Smooth muscle cell (in vitro differentiated cells): ENCODE measurements around the gene LHX8. TPM values are rescaled to one million over a fixed set of nuclear protein-coding genes. Genes with fewer than 3 reads are reported as not detected.

Experiments
- DNase-seq: peaks from one replicate; lab custom pipeline; 2025; ENCODE audit not compliant: unreplicated experiment; lab: John Stamatoyannopoulos, UW
- H2AFZ ChIP-seq: fragments of 200-600 bp; sonication (generic); 2 replicates; pipeline ENCODE4 v1.6.0; 2016; ENCODE audit warnings: antibody characterized with exemption, low read depth, mild to moderate bottlenecking
- H3F3A ChIP-seq: fragments of 200-600 bp; sonication (generic); 2 replicates; pipeline ENCODE4 v1.6.0; 2017; ENCODE audit warnings: antibody characterized with exemption, low read depth
- H3K27ac ChIP-seq: fragments of 200-600 bp; sonication (generic); 2 replicates; pipeline ENCODE4 v1.5.1; 2016; ENCODE audit warnings: low read depth, mild to moderate bottlenecking
- H3K27me3 ChIP-seq: fragments of 200-600 bp; sonication (generic); 2 replicates; pipeline ENCODE4 v1.6.1; 2016; ENCODE audit warnings: low read depth, mild to moderate bottlenecking
- H3K36me3 ChIP-seq: fragments of 200-600 bp; sonication (generic); 2 replicates; pipeline ENCODE4 v1.5.1; 2016; ENCODE audit warnings: low read depth
- H3K4me1 ChIP-seq: fragments of 200-600 bp; sonication (generic); 2 replicates; pipeline ENCODE4 v1.5.1; 2016; ENCODE audit warnings: low read depth
- H3K4me2 ChIP-seq: fragments of 200-600 bp; sonication (generic); 2 replicates; pipeline ENCODE4 v1.6.0; 2016; ENCODE audit warnings: mild to moderate bottlenecking
- H3K4me3 ChIP-seq: fragments of 200-600 bp; sonication (generic); 2 replicates; pipeline ENCODE4 v1.5.1; 2016; ENCODE audit warnings: mild to moderate bottlenecking
- H3K79me2 ChIP-seq: fragments of 200-600 bp; sonication (generic); 2 replicates; pipeline ENCODE4 v1.6.0; 2016; ENCODE audit warnings: low read depth, mild to moderate bottlenecking
- H3K9ac ChIP-seq: fragments of 200-600 bp; sonication (generic); 2 replicates; pipeline ENCODE4 v1.6.0; 2016; ENCODE audit warnings: low read depth
- H3K9me3 ChIP-seq: fragments of 200-600 bp; sonication (generic); replicated peaks from 2 replicates; pipeline ENCODE4 v1.5.1; 2016; ENCODE audit warnings: low read depth
- H4K20me1 ChIP-seq: fragments of 200-600 bp; sonication (generic); 2 replicates; pipeline ENCODE4 v1.6.0; 2016; ENCODE audit warnings: low read depth
- WGBS: methylation state at CpG from one replicate; pipeline ENCODE4 v1.1.7; 2016; ENCODE audit warnings: low lambda C conversion rate; 5-methylcytosine and 5-hydroxymethylcytosine counted together
- polyA plus RNA-seq: library from polyadenylated mRNA; unstranded; fragments of >200 nt; fragmentation: Nextera tagmentation; extraction: Ambion mirVana; gene quantifications from 2 replicates; pipeline ENCODE4 v1.2.1, GENCODE V29; 2016
- total RNA-seq: library from RNA; depleted of rRNA; stranded (reverse); fragments of >200 nt; gene quantifications from 2 replicates; pipeline ENCODE4 v1.2.3, GENCODE V29; 2014
- TF ChIP-seq, protein P1 (sequence below): fragments of 200-600 bp; sonication (generic); IDR thresholded peaks from 2 replicates; pipeline ENCODE4 v1.5.1; 2017; ENCODE audit warnings: borderline replicate concordance, mild to moderate bottlenecking, antibody characterized with exemption; ENCODE audit not compliant: insufficient read depth, poor library complexity, severe bottlenecking

The LHX8 gene
- total and polyA plus RNA-seq, 2 experiments from 2014 or later, result not detected

DNA sequence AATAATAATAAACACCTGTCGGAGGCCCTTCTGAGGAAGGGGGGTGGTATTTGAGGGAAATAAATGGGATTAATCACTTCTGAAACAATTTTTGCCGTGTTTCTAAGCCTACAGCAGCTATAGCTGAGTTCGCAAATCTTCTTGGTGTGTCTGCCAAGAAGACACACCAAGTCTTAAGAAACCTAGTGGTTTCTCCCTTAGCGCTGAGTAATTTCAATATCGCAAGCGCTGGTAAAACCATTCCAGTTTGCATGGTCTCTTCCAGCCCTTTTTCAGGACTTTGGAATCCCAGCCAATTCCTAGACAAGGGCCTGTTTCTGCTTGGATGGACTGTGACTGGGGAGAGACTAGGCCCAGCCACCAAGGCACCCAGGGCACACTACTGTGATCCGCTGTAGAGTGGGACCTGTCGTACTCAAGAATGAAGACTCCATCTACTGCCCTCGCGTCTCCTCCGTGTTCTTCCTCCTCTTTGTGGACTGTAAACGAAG lies 7.5 kb upstream of the LHX8 start:
- Histone ChIP-seq H2AFZ (no peak overlapping the region), H3K79me2 (no peaks in the 10 kb centered on the region), H3K27ac (no peak overlapping the region), H3K4me3 (no peak overlapping the region), H3K4me2 (no peak overlapping the region), H3K27me3 (peaks cover 52% of the 10 kb centered on the region), H3K36me3 (no peaks in the 10 kb centered on the region), H3K4me1 (peaks cover 14% of the 10 kb centered on the region), H3F3A (no peaks in the 10 kb centered on the region), H3K9ac (no peak overlapping the region), H4K20me1 (no peaks in the 10 kb centered on the region), H3K9me3 (no peaks in the 10 kb centered on the region)
- no peak for DNase-seq
- 95% methylated on average over 12 of the region's 12 CpGs for WGBS
- TF ChIP-seq, protein P1, sequence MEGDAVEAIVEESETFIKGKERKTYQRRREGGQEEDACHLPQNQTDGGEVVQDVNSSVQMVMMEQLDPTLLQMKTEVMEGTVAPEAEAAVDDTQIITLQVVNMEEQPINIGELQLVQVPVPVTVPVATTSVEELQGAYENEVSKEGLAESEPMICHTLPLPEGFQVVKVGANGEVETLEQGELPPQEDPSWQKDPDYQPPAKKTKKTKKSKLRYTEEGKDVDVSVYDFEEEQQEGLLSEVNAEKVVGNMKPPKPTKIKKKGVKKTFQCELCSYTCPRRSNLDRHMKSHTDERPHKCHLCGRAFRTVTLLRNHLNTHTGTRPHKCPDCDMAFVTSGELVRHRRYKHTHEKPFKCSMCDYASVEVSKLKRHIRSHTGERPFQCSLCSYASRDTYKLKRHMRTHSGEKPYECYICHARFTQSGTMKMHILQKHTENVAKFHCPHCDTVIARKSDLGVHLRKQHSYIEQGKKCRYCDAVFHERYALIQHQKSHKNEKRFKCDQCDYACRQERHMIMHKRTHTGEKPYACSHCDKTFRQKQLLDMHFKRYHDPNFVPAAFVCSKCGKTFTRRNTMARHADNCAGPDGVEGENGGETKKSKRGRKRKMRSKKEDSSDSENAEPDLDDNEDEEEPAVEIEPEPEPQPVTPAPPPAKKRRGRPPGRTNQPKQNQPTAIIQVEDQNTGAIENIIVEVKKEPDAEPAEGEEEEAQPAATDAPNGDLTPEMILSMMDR, result no peak

DNA sequence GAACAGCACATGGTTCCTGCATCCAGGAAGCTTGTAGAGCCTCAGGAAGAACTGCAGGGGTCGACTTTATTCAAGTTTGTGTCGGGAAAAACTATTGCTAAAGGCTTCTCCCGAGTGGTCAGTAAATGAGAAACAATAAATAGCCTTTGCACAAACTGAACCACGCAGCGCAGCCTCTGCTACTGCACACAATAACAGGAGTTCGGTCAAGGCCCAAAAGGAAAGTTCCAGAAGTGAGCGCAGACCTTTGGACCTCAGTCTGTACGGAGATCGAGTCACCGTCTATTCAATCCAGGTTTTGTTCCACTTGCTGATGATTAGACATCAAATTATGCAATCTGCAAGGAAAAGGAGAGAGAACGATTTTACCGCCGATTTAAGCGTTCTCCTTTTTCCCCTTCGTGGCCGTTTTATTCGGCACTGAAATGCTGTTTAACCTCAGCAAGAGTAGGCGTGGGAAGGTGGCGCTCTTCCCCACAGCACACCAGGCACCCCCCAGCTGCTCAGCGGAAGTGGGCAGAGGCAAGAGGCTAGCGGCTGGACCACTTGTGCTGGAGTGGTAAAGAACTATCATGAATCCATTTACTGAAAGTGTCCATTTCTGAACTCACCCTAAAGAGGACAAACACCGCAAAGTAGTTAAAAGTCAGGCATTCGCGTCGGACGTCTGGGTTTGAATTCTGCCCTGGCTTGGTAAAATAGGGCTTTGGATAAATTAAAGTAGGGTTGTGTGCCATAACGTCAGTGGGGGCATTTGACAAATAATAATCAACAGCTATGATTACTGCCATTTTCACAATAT lies 6.1 kb upstream of the LHX8 start:
- TF ChIP-seq, protein P1, result no peak
- Histone ChIP-seq H3K79me2 (no peaks in the 10 kb centered on the region), H3K36me3 (no peaks in the 10 kb centered on the region), H3K9ac (no peak overlapping the region), H4K20me1 (no peaks in the 10 kb centered on the region), H3K4me3 (no peak overlapping the region), H2AFZ (no peak overlapping the region), H3K4me1 (peaks cover 24% of the 10 kb centered on the region), H3K27me3 (peaks cover 66% of the 10 kb centered on the region), H3K27ac (no peak overlapping the region), H3F3A (no peaks in the 10 kb centered on the region), H3K4me2 (no peak overlapping the region), H3K9me3 (no peaks in the 10 kb centered on the region)
- DNase-seq, result no peak
- 77% methylated on average over 27 of the region's 27 CpGs for WGBS

DNA sequence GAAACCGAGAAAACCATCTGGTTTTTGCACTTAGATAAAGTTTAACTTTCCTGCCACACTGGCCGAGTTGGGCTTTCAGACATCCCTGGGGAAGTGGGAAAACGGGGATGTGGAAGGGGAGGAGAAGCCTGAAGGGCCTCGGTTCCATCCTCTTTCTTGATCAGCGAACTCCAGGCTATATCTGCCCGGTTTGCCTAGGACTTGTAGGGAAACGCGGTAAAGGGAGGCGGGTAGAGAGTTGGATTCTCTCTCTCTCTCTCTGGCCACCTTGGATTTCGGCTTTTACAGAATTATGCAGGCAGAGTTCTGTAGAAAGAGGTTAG lies 4.6 kb upstream of the LHX8 start:
- Histone ChIP-seq H2AFZ (no peak overlapping the region), H3F3A (peaks cover 3% of the 10 kb centered on the region), H3K4me2 (peak overlapping the region; percentile 66), H3K79me2 (no peaks in the 10 kb centered on the region), H3K4me3 (no peak overlapping the region), H3K9ac (no peak overlapping the region), H3K27me3 (peaks cover 81% of the 10 kb centered on the region), H3K36me3 (no peaks in the 10 kb centered on the region), H3K4me1 (peaks cover 38% of the 10 kb centered on the region), H4K20me1 (peaks cover 3% of the 10 kb centered on the region), H3K27ac (no peak overlapping the region), H3K9me3 (no peaks in the 10 kb centered on the region)
- no peak for DNase-seq
- 11% methylated on average over 10 of the region's 10 CpGs for WGBS
- TF ChIP-seq, protein P1, result no peak
